Suppressor macrophage treated with lipopolysaccharide for 4 hours (primary cell): ENCODE data around the gene FBLIM1.
"Not testable (repeated sequence)": the region's sequence is repeated elsewhere in the genome, so short reads cannot be mapped to it uniquely, and the experiment has no call there.

Experiments used
- DNase-seq: peaks from one replicate; pipeline ENCODE4 v3.0.0-alpha.2; 2020

The FBLIM1 gene

GRCh38 chr1:15825800-15826199, 67.2 kb downstream of the FBLIM1 start:
- peak; percentile 66 for DNase-seq

GRCh38 chr1:15826810-15827507, 68.4 kb downstream of the FBLIM1 start:
- no peak for DNase-seq

GRCh38 chr1:15827567-15827966, 69.0 kb downstream of the FBLIM1 start:
- not testable (repeated sequence) for DNase-seq

- not testable (repeated sequence) for DNase-seq
These were observed 70.3 kb downstream of the FBLIM1 start for GRCh38 chr1:15828931-15829330.

- no peak for DNase-seq
These were observed 71.7 kb downstream of the FBLIM1 start for GRCh38 chr1:15830258-15830657.

- peak; percentile 55 for DNase-seq
These were observed 74.6 kb downstream of the FBLIM1 start for GRCh38 chr1:15833069-15833679.

GRCh38 chr1:15833842-15834405, 75.3 kb downstream of the FBLIM1 start:
- no peak for DNase-seq

- peak; percentile 89 for DNase-seq
These were observed 76.0 kb downstream of the FBLIM1 start for GRCh38 chr1:15834406-15835204.

GRCh38 chr1:15835205-15835740, 76.7 kb downstream of the FBLIM1 start:
- DNase-seq: no peak

- DNase-seq: peak; percentile 100
These were observed 77.3 kb downstream of the FBLIM1 start for GRCh38 chr1:15835741-15836510.
